GM21526 (cell line): ENCODE results near the gene TTC34.
"Not testable (repeated sequence)": the region's sequence is repeated elsewhere in the genome, so short reads cannot be mapped to it uniquely, and the experiment has no call there.

Source experiments
- ATAC-seq: cut with Tn5 transposase; IDR thresholded peaks from one replicate; pipeline ENCODE4 v1.9.1; 2021; ENCODE audit warnings: moderate library complexity; ENCODE audit not compliant: unreplicated experiment, low FRiP score

TTC34 gene

GRCh38 chr1:2800664-2801045 is 838 bp downstream of the TTC34 start:
- no peak for ATAC-seq

GRCh38 chr1:2799811-2800663 is 1.5 kb downstream of the TTC34 start:
- no peak for ATAC-seq

DNA sequence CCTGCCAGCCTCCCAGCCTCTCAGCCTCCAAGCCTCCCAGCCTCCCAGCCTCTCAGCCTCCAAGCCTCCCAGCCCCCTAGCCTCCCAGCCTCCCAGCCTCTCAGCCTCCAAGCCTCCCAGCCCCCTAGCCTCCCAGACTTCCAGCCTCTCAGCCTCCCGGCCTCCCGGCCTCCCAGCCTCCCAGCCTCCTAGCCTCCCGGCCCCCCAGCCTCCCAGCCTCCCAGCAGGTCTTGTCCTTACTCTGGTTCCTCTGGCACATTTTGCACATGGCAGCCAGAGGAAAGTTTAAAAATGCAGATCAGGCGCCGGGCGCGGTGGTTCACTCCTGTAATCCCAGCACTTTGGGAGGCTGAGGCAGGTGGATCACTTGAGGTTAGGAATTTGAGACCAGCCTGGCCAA is 2.5 kb downstream of the TTC34 start:
- not testable (repeated sequence) for ATAC-seq

DNA sequence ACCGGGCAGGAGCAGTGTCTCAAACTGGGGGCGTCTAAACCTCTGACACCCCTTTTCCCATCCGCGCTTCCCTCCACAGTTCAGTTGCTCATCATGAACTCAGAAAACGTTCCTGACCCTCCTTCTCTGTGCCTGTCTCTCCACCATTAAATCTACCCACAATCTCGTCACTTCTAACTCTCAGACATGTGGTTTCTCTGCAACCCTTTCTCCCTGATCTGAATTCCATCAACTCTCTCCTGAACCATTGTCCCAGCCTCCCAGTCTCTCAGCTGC is 3.8 kb downstream of the TTC34 start:
- no peak for ATAC-seq

DNA sequence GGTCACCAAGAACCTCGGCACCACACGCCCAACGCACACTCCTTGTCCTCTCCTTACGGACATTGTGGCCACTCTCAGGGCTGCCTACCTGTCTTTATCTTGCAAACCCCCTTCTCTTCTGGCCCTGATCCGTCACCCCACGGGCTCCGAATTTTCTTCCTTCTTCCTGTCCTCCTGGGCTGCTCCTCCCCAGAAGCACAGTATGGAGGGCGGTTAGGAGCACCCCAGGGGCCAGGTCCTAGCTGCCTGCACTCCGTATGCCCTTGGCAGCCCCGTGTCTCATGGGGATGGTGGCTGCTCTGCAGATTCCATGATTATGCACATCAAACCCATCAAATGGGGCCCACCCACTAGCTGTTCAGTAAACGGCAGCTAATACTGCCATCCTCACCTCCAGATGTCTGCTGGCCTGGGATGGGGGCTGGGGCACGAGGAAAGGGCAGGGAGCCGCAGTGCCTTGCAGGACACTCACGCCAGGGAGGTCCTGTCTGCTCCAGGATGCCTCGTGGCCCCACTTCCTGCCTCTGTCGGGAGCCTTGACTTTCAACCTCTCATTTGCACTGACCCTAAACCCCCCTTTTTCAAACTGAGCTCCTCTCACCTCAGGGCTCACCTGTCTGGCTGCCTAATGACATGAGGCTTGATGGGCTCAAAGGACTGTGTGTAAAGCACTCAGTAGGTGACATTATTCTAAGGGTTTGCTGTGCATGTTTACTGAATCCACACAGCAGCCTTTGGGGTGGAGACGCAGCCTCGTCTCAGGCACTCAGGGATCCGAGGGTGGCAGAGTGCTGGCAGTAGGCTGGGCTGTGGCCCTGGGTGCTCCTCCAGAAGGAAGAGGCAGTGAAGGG is 4.4 kb downstream of the TTC34 start:
- ATAC-seq, result no peak

GRCh38 chr1:2795926-2796325 is 5.6 kb downstream of the TTC34 start:
- ATAC-seq, result no peak

DNA sequence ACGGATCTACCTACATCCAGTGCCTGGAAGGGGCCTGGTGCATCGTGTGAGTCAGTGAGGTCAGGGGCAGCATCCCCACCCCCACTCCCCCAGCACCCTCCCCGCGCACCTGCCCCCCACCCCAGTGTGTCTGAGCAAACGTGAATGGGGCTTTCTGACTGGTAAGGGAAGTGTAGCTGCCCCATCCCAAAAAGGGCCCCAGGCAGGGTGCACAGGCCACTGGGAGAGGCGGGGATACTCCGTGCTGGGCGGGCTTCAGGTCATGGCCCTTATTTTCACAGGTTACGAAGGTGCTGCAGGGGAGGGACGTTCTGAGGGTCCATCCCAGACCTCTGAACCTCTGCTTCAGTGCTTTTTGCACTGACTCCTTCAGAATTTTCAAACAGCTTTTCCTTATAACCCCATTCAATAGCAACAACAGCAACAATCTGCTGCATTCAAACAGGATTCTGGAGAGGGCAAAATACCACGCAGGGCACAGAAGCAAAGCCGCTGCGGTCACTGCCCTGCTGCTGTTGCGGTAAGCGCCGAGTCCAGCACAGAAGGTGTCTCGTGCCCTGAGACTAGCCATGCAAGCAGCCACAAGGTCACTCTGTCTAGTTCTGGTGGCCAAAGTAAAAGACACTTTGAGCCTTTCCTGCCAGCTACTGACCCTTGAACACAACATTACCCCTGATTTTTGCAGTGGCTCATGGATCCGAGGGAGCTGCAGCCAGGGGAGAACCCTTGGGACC is 10.3 kb downstream of the TTC34 start:
- no peak for ATAC-seq

- ATAC-seq, result no peak
These were observed 11.4 kb downstream of the TTC34 start for GRCh38 chr1:2789986-2790581.

- no peak for ATAC-seq
These were observed 12.1 kb downstream of the TTC34 start for GRCh38 chr1:2789164-2789985.

GRCh38 chr1:2788506-2789163 is 12.9 kb downstream of the TTC34 start:
- no peak for ATAC-seq

DNA sequence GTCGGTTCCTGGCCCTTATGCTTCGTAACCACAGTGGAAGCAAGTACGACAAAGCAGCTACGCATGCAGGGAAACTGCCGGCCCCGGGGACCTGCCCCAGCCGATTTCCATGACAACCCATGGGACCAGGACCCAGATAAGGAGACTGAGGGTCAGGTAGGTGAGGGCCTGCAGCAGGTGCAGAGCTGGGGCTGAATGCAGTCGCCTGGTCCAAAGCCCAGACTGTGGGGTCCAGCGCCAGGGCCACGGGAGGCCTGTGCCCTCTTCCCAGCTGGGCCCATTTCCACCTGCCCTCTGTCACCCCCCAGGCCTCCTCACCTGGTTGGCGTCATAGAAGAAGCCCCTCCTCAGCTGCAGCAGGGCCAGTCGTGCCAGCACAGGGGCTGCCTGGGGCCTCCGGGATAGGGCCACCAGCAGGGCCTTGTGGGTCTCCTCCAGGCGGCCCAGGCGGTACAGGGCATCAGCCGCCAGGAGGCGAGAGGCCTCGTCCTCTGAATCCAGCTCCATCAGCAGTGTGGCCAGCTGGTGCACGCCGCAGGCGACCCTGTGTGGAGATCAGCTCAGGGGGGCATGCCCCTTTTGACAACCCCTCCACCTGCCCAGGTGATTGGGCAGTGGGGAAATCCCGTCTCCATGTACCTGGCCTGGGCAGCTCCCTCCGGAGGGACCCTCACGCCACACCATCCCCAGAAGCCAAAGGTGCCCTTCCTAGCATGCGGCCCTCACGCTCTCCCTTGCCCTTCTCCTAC is 14.2 kb downstream of the TTC34 start:
- ATAC-seq, result no peak

DNA sequence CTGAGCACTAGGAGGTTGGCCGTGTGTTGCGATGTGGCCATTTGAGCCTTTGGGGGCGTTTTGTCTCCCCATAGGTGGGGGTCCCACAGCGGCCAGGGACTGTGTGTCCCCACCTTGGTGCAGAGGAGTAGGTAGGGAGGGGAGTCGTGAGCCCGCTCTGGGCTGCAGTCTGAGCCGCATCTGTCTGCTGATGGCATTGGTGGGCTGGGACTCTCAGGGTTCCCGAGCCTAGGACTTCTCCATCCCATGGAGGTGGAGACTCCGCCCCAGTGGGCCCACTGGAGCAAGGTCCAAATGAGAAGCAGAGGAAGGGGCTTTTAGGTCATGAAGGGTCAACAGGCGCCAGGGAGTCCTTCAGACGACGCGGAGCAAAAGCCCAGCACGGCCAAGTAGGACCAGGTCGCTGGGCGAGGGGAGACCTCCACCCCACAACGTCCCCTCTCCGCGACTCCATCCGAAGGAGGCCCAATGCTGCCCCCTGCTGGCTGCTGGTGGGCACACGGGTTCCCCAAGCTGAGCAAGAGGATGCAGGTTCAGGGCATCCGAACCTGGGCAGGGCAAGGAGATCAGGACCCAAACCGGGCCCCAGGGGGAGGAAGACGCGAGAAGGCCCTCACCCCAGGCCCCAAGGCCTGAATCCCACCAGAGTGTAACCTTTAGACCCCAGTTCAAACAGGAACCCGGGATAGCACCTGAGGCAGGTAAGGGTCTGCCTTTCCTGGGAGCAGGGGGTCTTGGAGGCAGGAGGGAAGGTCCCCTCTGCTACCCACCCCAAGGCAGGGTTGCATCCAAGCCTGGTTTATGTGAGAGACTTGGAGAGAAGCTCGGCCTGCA is 14.9 kb downstream of the TTC34 start:
- ATAC-seq, result no peak

GRCh38 chr1:2785631-2786328 is 15.7 kb downstream of the TTC34 start:
- no peak for ATAC-seq

GRCh38 chr1:2784854-2785630 is 16.5 kb downstream of the TTC34 start:
- ATAC-seq, result no peak

- no peak for ATAC-seq
These were observed 17.8 kb downstream of the TTC34 start for GRCh38 chr1:2783435-2784397.

DNA sequence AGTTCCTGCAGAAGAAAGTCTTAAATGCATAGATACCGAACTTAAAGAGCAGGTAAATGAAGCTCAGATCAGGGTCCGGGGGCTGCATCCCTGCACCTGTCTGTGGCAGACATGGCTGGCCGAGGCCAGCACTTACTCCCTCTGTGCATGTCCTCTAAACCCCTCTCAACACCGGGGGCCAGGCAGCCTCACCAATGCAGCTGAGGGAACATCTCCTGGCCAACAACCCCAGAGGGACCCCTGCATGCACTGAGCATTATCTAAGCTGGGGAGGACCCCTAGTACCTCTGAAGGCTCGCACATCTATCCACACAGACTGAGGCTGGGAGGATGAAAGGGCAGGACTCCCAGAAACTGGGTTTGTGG is 18.4 kb downstream of the TTC34 start:
- ATAC-seq, result no peak
